K562 (cell line): ENCODE measurements around the gene KCNH2. TPM values are rescaled to one million over a fixed set of nuclear protein-coding genes. Genes with fewer than 3 reads are reported as not detected.
A peak's percentile ranks its signal among the peaks of the same experiment; 100 is the strongest.

ENCODE experiments used
- CBFA2T3 ChIP-seq: fragments of 450-650 bp; IDR thresholded peaks from 2 replicates; pipeline ENCODE4 v1.6.1; 2017
- CREB1 ChIP-seq, 2 experiments: sonication (generic) in 1 of 2; formaldehyde crosslinking in 1 of 2; IDR thresholded peaks; 2 replicates each; pipeline versions ENCODE4 v1.6.1 to v1.8.0; 2012 to 2022; ENCODE audit warnings: inconsistent platforms in 1 of 2, mild to moderate bottlenecking in 1 of 2, missing genetic modification reagents in 1 of 2, moderate library complexity in 1 of 2
- DEAF1 ChIP-seq: fragments of 450-650 bp; formaldehyde crosslinking; IDR thresholded peaks from 2 replicates; pipeline ENCODE4 v1.4.0; 2020; ENCODE audit warnings: mild to moderate bottlenecking, moderate library complexity
- HNRNPUL1 ChIP-seq: fragments of 200-400 bp; formaldehyde crosslinking; IDR thresholded peaks from 2 replicates; pipeline ENCODE4 v1.6.1; 2017; ENCODE audit warnings: low read length
- MNT ChIP-seq, 2 experiments: fragments of 450-650 bp; conservative IDR thresholded peaks; 2 replicates each; pipeline ENCODE4 v1.6.1; 2017; ENCODE audit warnings: mild to moderate bottlenecking in 2 of 2, moderate library complexity in 2 of 2
- MXI1 ChIP-seq: IDR thresholded peaks from 2 replicates; pipeline ENCODE4 v1.6.1; 2011; ENCODE audit warnings: low read depth, mild to moderate bottlenecking, improper control_type of control experiment, low read length
- POLR2H ChIP-seq: IDR thresholded peaks from 2 replicates; pipeline ENCODE4 v1.6.1; 2016; ENCODE audit warnings: missing genetic modification characterization, low read depth, mild to moderate bottlenecking, control low read depth, missing compliant biosample characterization, moderate library complexity
- RCOR1 ChIP-seq, 2 experiments: IDR thresholded peaks; 2 replicates each; pipeline ENCODE4 v1.6.1; 2012; ENCODE audit warnings: low read depth in 2 of 2, low read length in 2 of 2, borderline replicate concordance in 1 of 2, improper control_type of control experiment in 1 of 2
- TARDBP ChIP-seq: fragments of 450-650 bp; IDR thresholded peaks from 2 replicates; pipeline ENCODE4 v1.6.1; 2016
- TCF3 ChIP-seq: sonication (generic); formaldehyde crosslinking; IDR thresholded peaks from 2 replicates; pipeline ENCODE4 v1.4.0; 2020; ENCODE audit warnings: mild to moderate bottlenecking, missing genetic modification reagents
- TRIM24 ChIP-seq, 2 experiments: fragments of 450-650 bp; IDR thresholded peaks; 2 replicates each; pipeline ENCODE4 v1.6.1; 2016
- YY1 ChIP-seq, 3 experiments: IDR thresholded peaks; 2 replicates each; pipeline ENCODE4 v1.6.1; 2011; ENCODE audit warnings: low read length in 2 of 3, mild to moderate bottlenecking in 2 of 3, moderate library complexity in 2 of 3, borderline replicate concordance in 1 of 3, control low read depth in 1 of 3, low read depth in 1 of 3; ENCODE audit not compliant: insufficient read depth in 3 of 3, insufficient replicate concordance in 2 of 3, control insufficient read depth in 1 of 3, insufficient read length in 1 of 3; ENCODE audit errors: extremely low read depth in 1 of 3
- ZNF592 ChIP-seq: fragments of 450-650 bp; IDR thresholded peaks from 2 replicates; pipeline ENCODE4 v1.6.1; 2017; ENCODE audit warnings: antibody characterized with exemption, mild to moderate bottlenecking
- ZNF766 ChIP-seq: fragments of 200-800 bp; sonication (Bioruptor generic); conservative IDR thresholded peaks from 2 replicates; pipeline ENCODE4 v1.6.1; 2016; ENCODE audit warnings: missing genetic modification characterization, missing compliant biosample characterization
- ZNF778 ChIP-seq: fragments of 450-650 bp; formaldehyde crosslinking; IDR thresholded peaks from 2 replicates; pipeline ENCODE4 v1.4.0; 2020; ENCODE audit warnings: mild to moderate bottlenecking, moderate library complexity
- polyA plus RNA-seq, 8 experiments: library from polyadenylated mRNA; depleted of rRNA in 4 of 8; stranded (reverse) in 5 of 8; unstranded in 3 of 8; fragments of >200 nt; fragmentation: Nextera tagmentation in 2 of 8; fragmentation: Illumina TruSeq in 1 of 8; extraction: Ambion mirVana in 2 of 8; extraction: Trizol in 1 of 8; gene quantifications; 2 replicates each; pipeline versions ENCODE4 v1.2.1 to v1.2.3, GENCODE V29; 2011 to 2014; ENCODE audit warnings: inconsistent platforms in 1 of 8, missing spikeins in 1 of 8
- total RNA-seq, 7 experiments: library from RNA; depleted of rRNA in 6 of 7; stranded (reverse); fragments of >200 nt in 6 of 7; fragmentation: Illumina TruSeq in 2 of 7; extraction: Trizol in 2 of 7; gene quantifications; 2 replicates each; pipeline versions ENCODE4 v1.2.1 to v1.2.3, GENCODE V29; 2011 to 2021; ENCODE audit warnings: low replicate concordance in 1 of 7

Gene KCNH2
- total and polyA plus RNA-seq, 9 of the 15 experiments (the other 6 are each of a cell fraction or from before 2014, with no cell fraction given): 18.1 to 368 (median 218) TPM

- TF ChIP-seq POLR2H (tag): no peak
- no peak for TF ChIP-seq TCF3
- peak in 1 of 2 experiments; percentile 42; a peak in 1 of 4 replicates for TF ChIP-seq MNT (conservative IDR thresholded peaks at IDR 0.05)
- peak; percentile 12 to 30; a peak in 2 of 4 replicates for TF ChIP-seq TRIM24 (IDR thresholded peaks at IDR 0.05)
- TF ChIP-seq CBFA2T3: peak; percentile 19; the same call in 1 of the 2 replicates
- no peak for TF ChIP-seq ZNF778 (CRISPR knock-in tag)
- peak; percentile 95 for TF ChIP-seq ZNF766 (CRISPR knock-in tag)
- 0 out of 4 replicates have a peak, but pooled peaks of 1 of the 2 experiments have one; percentile 4 for TF ChIP-seq RCOR1 (IDR thresholded peaks at IDR 0.05; ENCODE audit: borderline replicate concordance in 1 of 2, low read depth in 2 of 2, low read length in 2 of 2)
- no peak for TF ChIP-seq HNRNPUL1
- TF ChIP-seq YY1 (IDR thresholded peaks at IDR 0.05; ENCODE audit: borderline replicate concordance in 1 of 3, control insufficient read depth in 1 of 3, extremely low read depth in 1 of 3, insufficient read depth in 3 of 3, insufficient read length in 1 of 3, insufficient replicate concordance in 2 of 3, low read depth in 1 of 3, low read length in 2 of 3): peak in 2 of 3 experiments; percentile 70 to 79
- TF ChIP-seq CREB1 (IDR thresholded peaks at IDR 0.05): peak; percentile 69
- TF ChIP-seq CREB1 (CRISPR knock-in tag; IDR thresholded peaks at IDR 0.05): peak; percentile 73
- TF ChIP-seq MXI1: 0 out of 2 replicates have a peak, but pooled peaks have one; percentile 40
- TF ChIP-seq TARDBP: peak; percentile 29; the same call in 1 of the 2 replicates
- TF ChIP-seq ZNF592: peak; percentile 92
- no peak for TF ChIP-seq DEAF1 (CRISPR knock-in tag)
These were observed 14.7 kb upstream of the KCNH2 start (continued) for GRCh38 chr7:150992833-150993302.
